ENCODE results near the gene COL24A1.

DNA sequence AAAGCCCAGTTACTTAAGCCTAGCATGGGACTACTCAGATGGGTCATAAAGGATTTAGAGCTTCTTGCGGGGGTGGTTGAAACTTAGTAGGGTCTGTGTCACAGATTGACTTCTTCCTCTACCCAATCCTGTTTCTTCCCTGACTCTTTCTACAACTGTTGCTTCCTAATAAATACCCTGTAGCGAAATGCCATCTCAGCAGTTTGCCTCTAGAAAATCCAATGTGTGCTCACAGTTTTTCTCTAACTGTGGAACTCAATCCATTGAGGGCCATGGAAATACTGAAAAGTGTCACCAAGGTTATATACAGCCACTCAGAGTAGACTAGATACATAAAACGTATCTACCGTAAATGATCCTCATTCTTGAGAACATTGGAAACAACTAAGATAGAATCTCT is 217.7 kb downstream of the COL24A1 start:
- TF ChIP-seq TGIF2 (CRISPR knock-in tag; IDR thresholded peaks at IDR 0.05): no peak
- no peak for TF ChIP-seq EHMT2 (IDR thresholded peaks at IDR 0.05; ENCODE audit: borderline replicate concordance, low read depth, low read length)
- TF ChIP-seq, protein P1, sequence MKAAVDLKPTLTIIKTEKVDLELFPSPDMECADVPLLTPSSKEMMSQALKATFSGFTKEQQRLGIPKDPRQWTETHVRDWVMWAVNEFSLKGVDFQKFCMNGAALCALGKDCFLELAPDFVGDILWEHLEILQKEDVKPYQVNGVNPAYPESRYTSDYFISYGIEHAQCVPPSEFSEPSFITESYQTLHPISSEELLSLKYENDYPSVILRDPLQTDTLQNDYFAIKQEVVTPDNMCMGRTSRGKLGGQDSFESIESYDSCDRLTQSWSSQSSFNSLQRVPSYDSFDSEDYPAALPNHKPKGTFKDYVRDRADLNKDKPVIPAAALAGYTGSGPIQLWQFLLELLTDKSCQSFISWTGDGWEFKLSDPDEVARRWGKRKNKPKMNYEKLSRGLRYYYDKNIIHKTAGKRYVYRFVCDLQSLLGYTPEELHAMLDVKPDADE (CRISPR knock-in tag; IDR thresholded peaks at IDR 0.05): no peak
- TF ChIP-seq, protein P2, sequence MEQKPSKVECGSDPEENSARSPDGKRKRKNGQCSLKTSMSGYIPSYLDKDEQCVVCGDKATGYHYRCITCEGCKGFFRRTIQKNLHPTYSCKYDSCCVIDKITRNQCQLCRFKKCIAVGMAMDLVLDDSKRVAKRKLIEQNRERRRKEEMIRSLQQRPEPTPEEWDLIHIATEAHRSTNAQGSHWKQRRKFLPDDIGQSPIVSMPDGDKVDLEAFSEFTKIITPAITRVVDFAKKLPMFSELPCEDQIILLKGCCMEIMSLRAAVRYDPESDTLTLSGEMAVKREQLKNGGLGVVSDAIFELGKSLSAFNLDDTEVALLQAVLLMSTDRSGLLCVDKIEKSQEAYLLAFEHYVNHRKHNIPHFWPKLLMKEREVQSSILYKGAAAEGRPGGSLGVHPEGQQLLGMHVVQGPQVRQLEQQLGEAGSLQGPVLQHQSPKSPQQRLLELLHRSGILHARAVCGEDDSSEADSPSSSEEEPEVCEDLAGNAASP (CRISPR knock-in tag; IDR thresholded peaks at IDR 0.05; ENCODE audit: borderline replicate concordance): no peak
- no peak for TF ChIP-seq ZNF337 (CRISPR knock-in tag; IDR thresholded peaks at IDR 0.05; ENCODE audit: borderline replicate concordance, low read depth)
- TF ChIP-seq CEBPB (IDR thresholded peaks at IDR 0.05; ENCODE audit: borderline replicate concordance, low read depth, low read length): no peak
- TF ChIP-seq, protein P3, sequence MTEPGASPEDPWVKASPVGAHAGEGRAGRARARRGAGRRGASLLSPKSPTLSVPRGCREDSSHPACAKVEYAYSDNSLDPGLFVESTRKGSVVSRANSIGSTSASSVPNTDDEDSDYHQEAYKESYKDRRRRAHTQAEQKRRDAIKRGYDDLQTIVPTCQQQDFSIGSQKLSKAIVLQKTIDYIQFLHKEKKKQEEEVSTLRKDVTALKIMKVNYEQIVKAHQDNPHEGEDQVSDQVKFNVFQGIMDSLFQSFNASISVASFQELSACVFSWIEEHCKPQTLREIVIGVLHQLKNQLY (CRISPR knock-in tag; IDR thresholded peaks at IDR 0.05): no peak
- no peak for TF ChIP-seq HDAC6 (IDR thresholded peaks at IDR 0.05; ENCODE audit: low read depth, low read length)
- TF ChIP-seq, protein P4, sequence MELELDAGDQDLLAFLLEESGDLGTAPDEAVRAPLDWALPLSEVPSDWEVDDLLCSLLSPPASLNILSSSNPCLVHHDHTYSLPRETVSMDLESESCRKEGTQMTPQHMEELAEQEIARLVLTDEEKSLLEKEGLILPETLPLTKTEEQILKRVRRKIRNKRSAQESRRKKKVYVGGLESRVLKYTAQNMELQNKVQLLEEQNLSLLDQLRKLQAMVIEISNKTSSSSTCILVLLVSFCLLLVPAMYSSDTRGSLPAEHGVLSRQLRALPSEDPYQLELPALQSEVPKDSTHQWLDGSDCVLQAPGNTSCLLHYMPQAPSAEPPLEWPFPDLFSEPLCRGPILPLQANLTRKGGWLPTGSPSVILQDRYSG (CRISPR knock-in tag; IDR thresholded peaks at IDR 0.05): no peak
- TF ChIP-seq ETV6 (CRISPR knock-in tag; conservative IDR thresholded peaks at IDR 0.05): no peak
- TF ChIP-seq, protein P5, sequence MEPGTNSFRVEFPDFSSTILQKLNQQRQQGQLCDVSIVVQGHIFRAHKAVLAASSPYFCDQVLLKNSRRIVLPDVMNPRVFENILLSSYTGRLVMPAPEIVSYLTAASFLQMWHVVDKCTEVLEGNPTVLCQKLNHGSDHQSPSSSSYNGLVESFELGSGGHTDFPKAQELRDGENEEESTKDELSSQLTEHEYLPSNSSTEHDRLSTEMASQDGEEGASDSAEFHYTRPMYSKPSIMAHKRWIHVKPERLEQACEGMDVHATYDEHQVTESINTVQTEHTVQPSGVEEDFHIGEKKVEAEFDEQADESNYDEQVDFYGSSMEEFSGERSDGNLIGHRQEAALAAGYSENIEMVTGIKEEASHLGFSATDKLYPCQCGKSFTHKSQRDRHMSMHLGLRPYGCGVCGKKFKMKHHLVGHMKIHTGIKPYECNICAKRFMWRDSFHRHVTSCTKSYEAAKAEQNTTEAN (CRISPR knock-in tag; conservative IDR thresholded peaks at IDR 0.05): no peak
- TF ChIP-seq RORA (CRISPR knock-in tag; IDR thresholded peaks at IDR 0.05): no peak
